B cell (primary cell): ENCODE data around the gene DHX8. TPM values are rescaled to one million over a fixed set of nuclear protein-coding genes. Genes with fewer than 3 reads are reported as not detected.

ENCODE experiments used
- ATAC-seq: fragments of 200-7000 bp; cut with Tn5 transposase; one replicate; pipeline ENCODE4 v1.10.0; 2021; ENCODE audit warnings: low read depth, mild to moderate bottlenecking, moderate number of reproducible peaks, moderate library complexity
- CTCF ChIA-PET: fragments of 350-600 bp; sonication (Branson Sonifier 250); formaldehyde crosslinking; loops from one replicate; lab custom pipeline; 2021; ENCODE audit warnings: antibody characterized with exemption, inconsistent platforms; lab: Charles Lee
- POLR2A ChIA-PET: fragments of 350-600 bp; sonication (Branson Sonifier 250); formaldehyde crosslinking; loops from one replicate; lab custom pipeline; 2021; ENCODE audit warnings: antibody characterized with exemption; lab: Charles Lee
- DNase-seq: peaks from one replicate; pipeline ENCODE4 v3.0.0; 2013
- H2AFZ ChIP-seq: 2 replicates; pipeline ENCODE4 v1.6.1; 2012; ENCODE audit warnings: mild to moderate bottlenecking, low read depth, low read length; ENCODE audit not compliant: insufficient read depth, poor library complexity, severe bottlenecking
- H3K27ac ChIP-seq, 2 donors: 1 replicate in 1 of 2; 2 replicates in 1 of 2; pipeline ENCODE4 v1.5.1; 2012 to 2013; ENCODE audit warnings: low read length in 2 of 2, mild to moderate bottlenecking in 2 of 2, moderate library complexity in 1 of 2
- H3K27me3 ChIP-seq, 4 experiments: fragments of 200-600 bp in 1 of 4; sonication (generic) in 1 of 4; replicated peaks in 1 of 4; 1 replicate in 2 of 4; 2 replicates in 2 of 4; pipeline versions ENCODE4 v1.6.1 to v1.7.0; 2013 to 2016; ENCODE audit warnings: low read length in 3 of 4, mild to moderate bottlenecking in 2 of 4, mixed read lengths in 1 of 4, moderate library complexity in 1 of 4; ENCODE audit not compliant: insufficient read depth in 4 of 4, control insufficient read depth in 3 of 4; ENCODE audit errors: control extremely low read depth in 1 of 4
- H3K36me3 ChIP-seq, 2 experiments: replicated peaks in 1 of 2; 1 replicate in 1 of 2; 2 replicates in 1 of 2; pipeline versions ENCODE4 v1.6.1 to v1.7.1; 2013; ENCODE audit warnings: low read length in 1 of 2; ENCODE audit not compliant: insufficient read depth in 2 of 2, control insufficient read depth in 1 of 2; ENCODE audit errors: control extremely low read depth in 1 of 2, extremely low read depth in 1 of 2
- H3K4me1 ChIP-seq, 2 donors: fragments of 200-600 bp in 1 of 2; sonication (generic) in 1 of 2; 1 replicate in 1 of 2; 2 replicates in 1 of 2; pipeline versions ENCODE4 v1.5.1 to v1.6.1; 2013 to 2017; ENCODE audit warnings: low read length in 2 of 2; ENCODE audit not compliant: control insufficient read depth in 2 of 2, insufficient read depth in 2 of 2
- H3K4me2 ChIP-seq: replicated peaks from 2 replicates; pipeline ENCODE3; 2012; ENCODE audit warnings: mild to moderate bottlenecking, low read depth, low read length; ENCODE audit not compliant: poor library complexity, severe bottlenecking
- H3K4me3 ChIP-seq, 5 experiments: fragments of 200-600 bp in 1 of 5; sonication (generic) in 1 of 5; 1 replicate in 3 of 5; 2 replicates in 2 of 5; pipeline versions ENCODE4 v1.5.1 to v1.7.0; 2011 to 2016; ENCODE audit warnings: low read length in 4 of 5, mild to moderate bottlenecking in 4 of 5, low read depth in 2 of 5, control low read depth in 1 of 5, moderate library complexity in 1 of 5; ENCODE audit not compliant: insufficient read depth in 1 of 5; ENCODE audit errors: control extremely low read depth in 1 of 5, extremely low read depth in 1 of 5
- H3K79me2 ChIP-seq: fragments of 200-600 bp; sonication (generic); one replicate; pipeline ENCODE4 v1.6.0; 2016; ENCODE audit warnings: low read length; ENCODE audit not compliant: control insufficient read depth, insufficient read depth
- H3K9ac ChIP-seq: fragments of 200-600 bp; sonication (generic); 2 replicates; pipeline ENCODE4 v1.6.1; 2017; ENCODE audit warnings: mild to moderate bottlenecking, low read length, moderate library complexity
- H3K9me3 ChIP-seq, 3 donors: one replicate each; pipeline versions ENCODE4 v1.6.1 to v1.7.1; 2013; ENCODE audit warnings: low read length in 2 of 3; ENCODE audit not compliant: control insufficient read depth in 2 of 3, insufficient read depth in 1 of 3; ENCODE audit errors: control extremely low read depth in 1 of 3
- H4K20me1 ChIP-seq: 2 replicates; pipeline ENCODE4 v1.6.0; 2012; ENCODE audit warnings: mild to moderate bottlenecking, low read length; ENCODE audit not compliant: insufficient read depth, control insufficient read depth, poor library complexity, severe bottlenecking
- H3K27ac Mint-ChIP-seq: one replicate; pipeline ENCODE4 v1.8.0; 2021; ENCODE audit warnings: mixed read lengths
- H3K27me3 Mint-ChIP-seq: one replicate; pipeline ENCODE4 v1.8.0; 2021; ENCODE audit warnings: mixed read lengths
- H3K4me1 Mint-ChIP-seq: one replicate; pipeline ENCODE4 v1.8.0; 2021; ENCODE audit warnings: mixed read lengths
- H3K4me3 Mint-ChIP-seq: one replicate; pipeline ENCODE4 v1.8.0; 2021; ENCODE audit warnings: mixed read lengths
- H3K9me3 Mint-ChIP-seq: one replicate; pipeline ENCODE4 v1.8.0; 2022; ENCODE audit warnings: mixed read lengths; ENCODE audit not compliant: insufficient read depth
- CTCF ChIP-seq: fragments of 200-600 bp; IDR thresholded peaks from one replicate; pipeline ENCODE4 v1.8.0; 2022; ENCODE audit warnings: antibody characterized with exemption, mild to moderate bottlenecking
- EZH2 ChIP-seq: IDR thresholded peaks from 2 replicates; pipeline ENCODE4 v1.6.1; 2012; ENCODE audit warnings: borderline replicate concordance, low read depth, mild to moderate bottlenecking, moderate library complexity, low read length; ENCODE audit not compliant: insufficient read depth, poor library complexity, severe bottlenecking
- WGBS: methylation state at CpG from one replicate; pipeline ENCODE4 v1.1.5; 2013; ENCODE audit warnings: missing lambda C conversion rate; ENCODE audit not compliant: insufficient coverage; 5-methylcytosine and 5-hydroxymethylcytosine counted together
- intact Hi-C: fragments of 100-400 bp; cut with micrococcal nuclease; formaldehyde crosslinking; loops from one replicate; pipeline ENCODE4 v1.10.0; 2022
- polyA plus RNA-seq: library from polyadenylated mRNA; depleted of rRNA; stranded (reverse); fragments of >200 nt; gene quantifications from 2 replicates; pipeline ENCODE4 v1.2.3, GENCODE V29; 2012
- total RNA-seq, 2 donors: library from RNA; stranded (reverse); fragments of 120-200 nt in 1 of 2; gene quantifications; 1 replicate in 1 of 2; 2 replicates in 1 of 2; pipeline versions ENCODE4 v1.2.3 to v1.2.4, GENCODE V29; 2013 to 2022

DHX8 gene
- total and polyA plus RNA-seq, 2 donors (not counting 1 experiment from before 2014, with no cell fraction given) = 17.9 to 63.3 TPM

GRCh38 chr17:43560461-43561427 is 77.0 kb downstream of the DHX8 start:
- TF ChIP-seq CTCF (no peak), EZH2 (no peak)
- no peaks in the 10 kb centered on the region for H3K9me3 Mint-ChIP-seq
- no peak overlapping the region for H3K4me2 ChIP-seq
- no peaks in the 10 kb centered on the region for H3K79me2 ChIP-seq
- H3K36me3 ChIP-seq = no peaks in the 10 kb centered on the region
- H3K9ac ChIP-seq = no peak overlapping the region
- no peaks in the 10 kb centered on the region for H4K20me1 ChIP-seq
- H3K27me3 ChIP-seq = peaks cover 0 to 30% (median 17%) of the 10 kb centered on the region in 4 experiments
- no peaks in the 10 kb centered on the region for H3K9me3 ChIP-seq
- H3K4me3 ChIP-seq = no peak overlapping the region
- intact Hi-C loops = no loop called here
- CTCF ChIA-PET = no interaction called here
- H3K4me1 Mint-ChIP-seq = no peaks in the 10 kb centered on the region
- H3K27me3 Mint-ChIP-seq = peaks cover 52% of the 10 kb centered on the region
- WGBS = 85% methylated on average over 5 of the region's 7 CpGs
- no peaks in the 10 kb centered on the region for H3K4me1 ChIP-seq
- DNase-seq = no peak
- no peak for ATAC-seq
- H2AFZ ChIP-seq = no peak overlapping the region
- H3K27ac ChIP-seq = no peak overlapping the region
- POLR2A ChIA-PET = no interaction called here
- H3K4me3 Mint-ChIP-seq = no peak overlapping the region
- no peak overlapping the region for H3K27ac Mint-ChIP-seq
